K562 (cell line): ENCODE results near the gene NR2F6. TPM values are rescaled to one million over a fixed set of nuclear protein-coding genes. Genes with fewer than 3 reads are reported as not detected.

ENCODE experiments used
- polyA plus RNA-seq, 8 experiments: library from polyadenylated mRNA; depleted of rRNA in 4 of 8; stranded (reverse) in 5 of 8; unstranded in 3 of 8; fragments of >200 nt; fragmentation: Nextera tagmentation in 2 of 8; fragmentation: Illumina TruSeq in 1 of 8; extraction: Ambion mirVana in 2 of 8; extraction: Trizol in 1 of 8; gene quantifications; 2 replicates each; pipeline versions ENCODE4 v1.2.1 to v1.2.3, GENCODE V29; 2011 to 2014; ENCODE audit warnings: inconsistent platforms in 1 of 8, missing spikeins in 1 of 8
- total RNA-seq, 7 experiments: library from RNA; depleted of rRNA in 6 of 7; stranded (reverse); fragments of >200 nt in 6 of 7; fragmentation: Illumina TruSeq in 2 of 7; extraction: Trizol in 2 of 7; gene quantifications; 2 replicates each; pipeline versions ENCODE4 v1.2.1 to v1.2.3, GENCODE V29; 2011 to 2021; ENCODE audit warnings: low replicate concordance in 1 of 7

The NR2F6 gene
- total and polyA plus RNA-seq, 9 of the 15 experiments (the other 6 are each of a cell fraction or from before 2014, with no cell fraction given) = 0.76 to 97.5 (median 18.8) TPM

Other genes starting within 250 kb of the NR2F6 start
Only the 7 nearest of the 20 such genes appear.
- 38.8 and 40.7 TPM in 2 replicates for gene USE1, start 30.6 kb downstream of the NR2F6 start, total RNA-seq (2014; rRNA removed)
- 15.2 and 17.3 TPM in 2 replicates for gene USE1, start 30.6 kb downstream of the NR2F6 start, total RNA-seq (2014; rRNA removed; fragmentation: Illumina TruSeq; extraction: Trizol)
- gene USE1, start 30.6 kb downstream of the NR2F6 start, total RNA-seq (2015; rRNA removed; fragmentation: Illumina TruSeq; extraction: Trizol) = 23.9 TPM in 2 replicates
- gene USE1, start 30.6 kb downstream of the NR2F6 start, total RNA-seq (2021) = 34.0 and 34.9 TPM in 2 replicates
- 19.1 and 21.1 TPM in 2 replicates for gene USE1, start 30.6 kb downstream of the NR2F6 start, polyA plus RNA-seq (2011; rRNA removed)
- gene USE1, start 30.6 kb downstream of the NR2F6 start, polyA plus RNA-seq (2014; fragmentation: Illumina TruSeq; extraction: Trizol) = 27.3 and 32.8 TPM in 2 replicates
- gene USE1, start 30.6 kb downstream of the NR2F6 start, polyA plus RNA-seq (2014; fragmentation: Nextera tagmentation; extraction: Ambion mirVana) = 10 to 100 TPM; 39.3 to 46.7 TPM
- 50.6 and 52.4 TPM in 2 replicates for gene USE1, start 30.6 kb downstream of the NR2F6 start, polyA plus RNA-seq (2014; rRNA removed)
- gene OCEL1, start 19.7 kb downstream of the NR2F6 start, total RNA-seq (2014; rRNA removed) = 12.4 and 17.6 TPM in 2 replicates
- gene OCEL1, start 19.7 kb downstream of the NR2F6 start, total RNA-seq (2014; rRNA removed; fragmentation: Illumina TruSeq; extraction: Trizol) = 11.6 and 14.7 TPM in 2 replicates
- gene OCEL1, start 19.7 kb downstream of the NR2F6 start, total RNA-seq (2015; rRNA removed; fragmentation: Illumina TruSeq; extraction: Trizol) = 9.3 and 11.2 TPM in 2 replicates
- gene OCEL1, start 19.7 kb downstream of the NR2F6 start, total RNA-seq (2021) = 38.0 and 38.6 TPM in 2 replicates
- gene OCEL1, start 19.7 kb downstream of the NR2F6 start, polyA plus RNA-seq (2011; rRNA removed) = 10.2 TPM in 2 replicates
- gene OCEL1, start 19.7 kb downstream of the NR2F6 start, polyA plus RNA-seq (2014; fragmentation: Illumina TruSeq; extraction: Trizol) = 18.8 and 27.0 TPM in 2 replicates
- gene OCEL1, start 19.7 kb downstream of the NR2F6 start, polyA plus RNA-seq (2014; fragmentation: Nextera tagmentation; extraction: Ambion mirVana) = 10 to 100 TPM in 1 of 2 experiments, 1 to 10 TPM in 1; 8.0 to 10.7 TPM
- 16.3 and 18.6 TPM in 2 replicates for gene OCEL1, start 19.7 kb downstream of the NR2F6 start, polyA plus RNA-seq (2014; rRNA removed)
- gene USHBP1, start 18.8 kb upstream of the NR2F6 start, total RNA-seq (2014; rRNA removed) = 0.04 and 0.05 TPM in 2 replicates
- not detected in 2 replicates for gene USHBP1, start 18.8 kb upstream of the NR2F6 start, total RNA-seq (2014; rRNA removed; fragmentation: Illumina TruSeq; extraction: Trizol)
- gene USHBP1, start 18.8 kb upstream of the NR2F6 start, total RNA-seq (2015; rRNA removed; fragmentation: Illumina TruSeq; extraction: Trizol) = not detected in 2 replicates
- 0.16 TPM in 1 of 2 replicates, not detected in the other for gene USHBP1, start 18.8 kb upstream of the NR2F6 start, total RNA-seq (2021)
- 0.03 TPM in 2 replicates for gene USHBP1, start 18.8 kb upstream of the NR2F6 start, polyA plus RNA-seq (2011; rRNA removed)
- gene USHBP1, start 18.8 kb upstream of the NR2F6 start, polyA plus RNA-seq (2014; fragmentation: Illumina TruSeq; extraction: Trizol) = 0.10 TPM in 1 of 2 replicates, not detected in the other
- gene USHBP1, start 18.8 kb upstream of the NR2F6 start, polyA plus RNA-seq (2014; fragmentation: Nextera tagmentation; extraction: Ambion mirVana) = not detected
- gene USHBP1, start 18.8 kb upstream of the NR2F6 start, polyA plus RNA-seq (2014; rRNA removed) = 0.05 and 0.11 TPM in 2 replicates
- 118 and 150 TPM in 2 replicates for gene BABAM1, start 21.5 kb upstream of the NR2F6 start, total RNA-seq (2014; rRNA removed)
- gene BABAM1, start 21.5 kb upstream of the NR2F6 start, total RNA-seq (2014; rRNA removed; fragmentation: Illumina TruSeq; extraction: Trizol) = 83.8 and 100 TPM in 2 replicates
- 92.7 and 92.9 TPM in 2 replicates for gene BABAM1, start 21.5 kb upstream of the NR2F6 start, total RNA-seq (2015; rRNA removed; fragmentation: Illumina TruSeq; extraction: Trizol)
- gene BABAM1, start 21.5 kb upstream of the NR2F6 start, total RNA-seq (2021) = 115 and 116 TPM in 2 replicates
- gene BABAM1, start 21.5 kb upstream of the NR2F6 start, polyA plus RNA-seq (2011; rRNA removed) = 131 and 139 TPM in 2 replicates
- 113 and 124 TPM in 2 replicates for gene BABAM1, start 21.5 kb upstream of the NR2F6 start, polyA plus RNA-seq (2014; fragmentation: Illumina TruSeq; extraction: Trizol)
- gene BABAM1, start 21.5 kb upstream of the NR2F6 start, polyA plus RNA-seq (2014; fragmentation: Nextera tagmentation; extraction: Ambion mirVana) = 10 to 100 TPM; 14.7 to 21.5 TPM
- 160 and 193 TPM in 2 replicates for gene BABAM1, start 21.5 kb upstream of the NR2F6 start, polyA plus RNA-seq (2014; rRNA removed)
- gene ANKLE1, start 36.0 kb upstream of the NR2F6 start, total RNA-seq (2014; rRNA removed) = 6.1 and 6.9 TPM in 2 replicates
- 1.8 and 2.1 TPM in 2 replicates for gene ANKLE1, start 36.0 kb upstream of the NR2F6 start, total RNA-seq (2014; rRNA removed; fragmentation: Illumina TruSeq; extraction: Trizol)
- 2.9 and 3.5 TPM in 2 replicates for gene ANKLE1, start 36.0 kb upstream of the NR2F6 start, total RNA-seq (2015; rRNA removed; fragmentation: Illumina TruSeq; extraction: Trizol)
- 6.2 and 6.7 TPM in 2 replicates for gene ANKLE1, start 36.0 kb upstream of the NR2F6 start, total RNA-seq (2021)
- gene ANKLE1, start 36.0 kb upstream of the NR2F6 start, polyA plus RNA-seq (2011; rRNA removed) = 2.2 and 3.2 TPM in 2 replicates
- 5.8 and 6.0 TPM in 2 replicates for gene ANKLE1, start 36.0 kb upstream of the NR2F6 start, polyA plus RNA-seq (2014; fragmentation: Illumina TruSeq; extraction: Trizol)
- gene ANKLE1, start 36.0 kb upstream of the NR2F6 start, polyA plus RNA-seq (2014; fragmentation: Nextera tagmentation; extraction: Ambion mirVana) = under 1 TPM; 0.63 to 0.64 TPM
- gene ANKLE1, start 36.0 kb upstream of the NR2F6 start, polyA plus RNA-seq (2014; rRNA removed) = 8.2 and 9.2 TPM in 2 replicates
- gene ABHD8, start 57.5 kb upstream of the NR2F6 start, total RNA-seq (2014; rRNA removed) = 5.0 and 5.8 TPM in 2 replicates
- 0.22 and 0.29 TPM in 2 replicates for gene ABHD8, start 57.5 kb upstream of the NR2F6 start, total RNA-seq (2014; rRNA removed; fragmentation: Illumina TruSeq; extraction: Trizol)
- 1.7 and 1.8 TPM in 2 replicates for gene ABHD8, start 57.5 kb upstream of the NR2F6 start, total RNA-seq (2015; rRNA removed; fragmentation: Illumina TruSeq; extraction: Trizol)
- gene ABHD8, start 57.5 kb upstream of the NR2F6 start, total RNA-seq (2021) = 5.6 and 6.6 TPM in 2 replicates
- 2.3 and 4.2 TPM in 2 replicates for gene ABHD8, start 57.5 kb upstream of the NR2F6 start, polyA plus RNA-seq (2011; rRNA removed)
- 0.97 and 2.3 TPM in 2 replicates for gene ABHD8, start 57.5 kb upstream of the NR2F6 start, polyA plus RNA-seq (2014; fragmentation: Illumina TruSeq; extraction: Trizol)
- under 1 TPM in 1 of 2 experiments, not detected in 1; 0.04 TPM for gene ABHD8, start 57.5 kb upstream of the NR2F6 start, polyA plus RNA-seq (2014; fragmentation: Nextera tagmentation; extraction: Ambion mirVana)
- gene ABHD8, start 57.5 kb upstream of the NR2F6 start, polyA plus RNA-seq (2014; rRNA removed) = 3.8 and 5.2 TPM in 2 replicates
- gene MRPL34, start 60.0 kb upstream of the NR2F6 start, total RNA-seq (2014; rRNA removed) = 191 and 236 TPM in 2 replicates
- 40.7 and 46.5 TPM in 2 replicates for gene MRPL34, start 60.0 kb upstream of the NR2F6 start, total RNA-seq (2014; rRNA removed; fragmentation: Illumina TruSeq; extraction: Trizol)
- gene MRPL34, start 60.0 kb upstream of the NR2F6 start, total RNA-seq (2015; rRNA removed; fragmentation: Illumina TruSeq; extraction: Trizol) = 66.9 and 67.3 TPM in 2 replicates
- gene MRPL34, start 60.0 kb upstream of the NR2F6 start, total RNA-seq (2021) = 129 and 158 TPM in 2 replicates
- gene MRPL34, start 60.0 kb upstream of the NR2F6 start, polyA plus RNA-seq (2011; rRNA removed) = 70.2 and 75.9 TPM in 2 replicates
- 72.5 and 85.4 TPM in 2 replicates for gene MRPL34, start 60.0 kb upstream of the NR2F6 start, polyA plus RNA-seq (2014; fragmentation: Illumina TruSeq; extraction: Trizol)
- gene MRPL34, start 60.0 kb upstream of the NR2F6 start, polyA plus RNA-seq (2014; fragmentation: Nextera tagmentation; extraction: Ambion mirVana) = 10 to 100 TPM; 11.5 to 20.6 TPM
- 256 and 284 TPM in 2 replicates for gene MRPL34, start 60.0 kb upstream of the NR2F6 start, polyA plus RNA-seq (2014; rRNA removed)